Lower leg skin (tissue), 3 donors: ENCODE results near the gene TMEM198.

Source experiments
- POLR2A ChIP-seq, 2 donors: fragments of 450-650 bp; IDR thresholded peaks; one replicate each; pipeline ENCODE4 v1.6.1; 2016 to 2017; ENCODE audit warnings: antibody characterized with exemption in 2 of 2, mild to moderate bottlenecking in 1 of 2, moderate library complexity in 1 of 2
- TF ChIP-seq, protein P1 (sequence below), 3 donors: fragments of 450-650 bp; IDR thresholded peaks; one replicate each; pipeline ENCODE4 v1.5.1; 2016; ENCODE audit warnings: antibody characterized with exemption in 3 of 3, mild to moderate bottlenecking in 3 of 3, moderate library complexity in 2 of 3

DNA sequence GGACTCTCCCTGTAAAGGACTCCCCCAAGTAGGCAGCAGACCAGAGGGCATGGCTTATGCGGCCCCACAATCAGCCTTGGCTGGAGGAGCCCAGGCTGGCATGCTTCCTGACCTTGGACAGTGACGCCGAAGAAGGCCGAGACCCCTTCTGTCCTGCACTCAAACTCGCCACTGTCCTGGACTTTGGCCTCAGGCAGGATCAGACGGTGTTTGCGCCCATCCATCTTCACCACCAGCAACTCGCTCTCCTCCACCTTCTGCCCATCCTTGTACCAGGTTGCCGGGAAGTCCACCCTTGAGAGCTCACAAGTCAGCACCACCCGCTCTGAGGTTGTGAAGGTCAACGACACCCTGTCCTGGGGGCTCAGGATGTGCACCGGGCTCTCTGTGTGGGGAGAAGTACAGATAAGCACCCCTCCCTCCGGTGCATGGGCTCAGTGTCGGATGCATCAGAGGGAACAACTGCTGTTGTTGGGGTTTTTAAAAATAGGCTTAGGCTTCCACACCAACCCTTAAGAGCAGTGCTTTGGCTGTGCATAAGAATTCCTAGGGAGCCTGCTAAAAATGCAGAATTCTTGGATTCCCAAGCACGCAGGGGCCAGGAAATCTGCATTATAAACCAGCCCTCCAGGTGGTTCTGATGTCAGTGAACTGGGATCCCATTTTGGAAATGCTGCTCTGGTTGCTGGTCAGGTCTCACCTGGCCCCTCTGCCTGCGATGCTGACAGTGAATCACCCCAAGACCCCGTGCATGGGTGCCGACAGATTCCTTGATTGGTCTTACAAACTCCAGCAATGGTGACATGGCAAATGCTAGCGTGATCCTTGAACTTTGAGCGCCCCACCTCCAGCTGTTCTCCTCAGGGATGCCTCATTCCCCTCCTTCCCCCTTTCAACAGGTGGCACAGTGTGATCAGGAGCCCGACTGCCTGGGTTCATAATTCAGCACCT is 21.6 kb downstream of the TMEM198 start:
- TF ChIP-seq POLR2A (IDR thresholded peaks at IDR 0.05) = no peak
- TF ChIP-seq, protein P1, sequence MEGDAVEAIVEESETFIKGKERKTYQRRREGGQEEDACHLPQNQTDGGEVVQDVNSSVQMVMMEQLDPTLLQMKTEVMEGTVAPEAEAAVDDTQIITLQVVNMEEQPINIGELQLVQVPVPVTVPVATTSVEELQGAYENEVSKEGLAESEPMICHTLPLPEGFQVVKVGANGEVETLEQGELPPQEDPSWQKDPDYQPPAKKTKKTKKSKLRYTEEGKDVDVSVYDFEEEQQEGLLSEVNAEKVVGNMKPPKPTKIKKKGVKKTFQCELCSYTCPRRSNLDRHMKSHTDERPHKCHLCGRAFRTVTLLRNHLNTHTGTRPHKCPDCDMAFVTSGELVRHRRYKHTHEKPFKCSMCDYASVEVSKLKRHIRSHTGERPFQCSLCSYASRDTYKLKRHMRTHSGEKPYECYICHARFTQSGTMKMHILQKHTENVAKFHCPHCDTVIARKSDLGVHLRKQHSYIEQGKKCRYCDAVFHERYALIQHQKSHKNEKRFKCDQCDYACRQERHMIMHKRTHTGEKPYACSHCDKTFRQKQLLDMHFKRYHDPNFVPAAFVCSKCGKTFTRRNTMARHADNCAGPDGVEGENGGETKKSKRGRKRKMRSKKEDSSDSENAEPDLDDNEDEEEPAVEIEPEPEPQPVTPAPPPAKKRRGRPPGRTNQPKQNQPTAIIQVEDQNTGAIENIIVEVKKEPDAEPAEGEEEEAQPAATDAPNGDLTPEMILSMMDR (IDR thresholded peaks at IDR 0.05) = no peak
